ENCODE data around the gene POLR2H.

DNA sequence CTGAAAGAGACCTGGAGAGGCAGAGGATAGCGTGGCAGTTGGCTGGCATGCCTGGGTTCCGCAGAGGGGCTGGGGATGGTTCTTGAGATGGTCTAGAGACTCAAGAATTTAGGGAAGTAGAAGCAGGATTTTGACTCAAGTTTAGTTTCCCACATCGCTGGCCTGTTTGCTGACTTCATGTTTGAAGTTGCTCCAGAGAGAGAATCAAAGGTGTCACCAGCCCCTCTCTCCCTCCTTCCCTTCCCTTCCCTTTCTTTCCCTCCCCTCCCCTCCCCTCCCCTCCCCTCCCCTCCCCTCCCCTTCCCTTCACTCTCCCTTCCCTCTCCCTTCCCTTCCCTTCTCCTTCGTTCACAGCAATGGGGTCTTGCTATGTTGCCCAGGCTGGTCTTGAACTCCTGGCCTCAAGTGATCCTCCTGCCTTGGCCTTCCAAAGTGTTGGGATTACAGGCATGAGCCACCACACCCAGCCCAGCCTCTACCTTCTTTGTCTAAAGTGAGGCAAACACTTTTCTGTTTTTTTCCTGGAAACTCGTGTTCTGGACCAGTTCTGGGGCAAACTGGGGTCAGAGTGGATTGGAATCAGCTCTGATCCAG is 28.5 kb downstream of the POLR2H start:
- TF ChIP-seq CTCF (IDR thresholded peaks at IDR 0.05) = no peak
- TF ChIP-seq, protein P1, sequence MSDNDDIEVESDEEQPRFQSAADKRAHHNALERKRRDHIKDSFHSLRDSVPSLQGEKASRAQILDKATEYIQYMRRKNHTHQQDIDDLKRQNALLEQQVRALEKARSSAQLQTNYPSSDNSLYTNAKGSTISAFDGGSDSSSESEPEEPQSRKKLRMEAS (CRISPR knock-in tag; IDR thresholded peaks at IDR 0.05) = no peak
- TF ChIP-seq, protein P2, sequence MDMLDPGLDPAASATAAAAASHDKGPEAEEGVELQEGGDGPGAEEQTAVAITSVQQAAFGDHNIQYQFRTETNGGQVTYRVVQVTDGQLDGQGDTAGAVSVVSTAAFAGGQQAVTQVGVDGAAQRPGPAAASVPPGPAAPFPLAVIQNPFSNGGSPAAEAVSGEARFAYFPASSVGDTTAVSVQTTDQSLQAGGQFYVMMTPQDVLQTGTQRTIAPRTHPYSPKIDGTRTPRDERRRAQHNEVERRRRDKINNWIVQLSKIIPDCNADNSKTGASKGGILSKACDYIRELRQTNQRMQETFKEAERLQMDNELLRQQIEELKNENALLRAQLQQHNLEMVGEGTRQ (CRISPR knock-in tag; IDR thresholded peaks at IDR 0.05) = no peak
- no peak for TF ChIP-seq MLX (CRISPR knock-in tag; IDR thresholded peaks at IDR 0.05)
- TF ChIP-seq ATF2 (CRISPR knock-in tag; IDR thresholded peaks at IDR 0.05; ENCODE audit: borderline replicate concordance, low read depth) = no peak
- TF ChIP-seq CREB1 (CRISPR knock-in tag; IDR thresholded peaks at IDR 0.05) = no peak
- TF ChIP-seq, protein P3, sequence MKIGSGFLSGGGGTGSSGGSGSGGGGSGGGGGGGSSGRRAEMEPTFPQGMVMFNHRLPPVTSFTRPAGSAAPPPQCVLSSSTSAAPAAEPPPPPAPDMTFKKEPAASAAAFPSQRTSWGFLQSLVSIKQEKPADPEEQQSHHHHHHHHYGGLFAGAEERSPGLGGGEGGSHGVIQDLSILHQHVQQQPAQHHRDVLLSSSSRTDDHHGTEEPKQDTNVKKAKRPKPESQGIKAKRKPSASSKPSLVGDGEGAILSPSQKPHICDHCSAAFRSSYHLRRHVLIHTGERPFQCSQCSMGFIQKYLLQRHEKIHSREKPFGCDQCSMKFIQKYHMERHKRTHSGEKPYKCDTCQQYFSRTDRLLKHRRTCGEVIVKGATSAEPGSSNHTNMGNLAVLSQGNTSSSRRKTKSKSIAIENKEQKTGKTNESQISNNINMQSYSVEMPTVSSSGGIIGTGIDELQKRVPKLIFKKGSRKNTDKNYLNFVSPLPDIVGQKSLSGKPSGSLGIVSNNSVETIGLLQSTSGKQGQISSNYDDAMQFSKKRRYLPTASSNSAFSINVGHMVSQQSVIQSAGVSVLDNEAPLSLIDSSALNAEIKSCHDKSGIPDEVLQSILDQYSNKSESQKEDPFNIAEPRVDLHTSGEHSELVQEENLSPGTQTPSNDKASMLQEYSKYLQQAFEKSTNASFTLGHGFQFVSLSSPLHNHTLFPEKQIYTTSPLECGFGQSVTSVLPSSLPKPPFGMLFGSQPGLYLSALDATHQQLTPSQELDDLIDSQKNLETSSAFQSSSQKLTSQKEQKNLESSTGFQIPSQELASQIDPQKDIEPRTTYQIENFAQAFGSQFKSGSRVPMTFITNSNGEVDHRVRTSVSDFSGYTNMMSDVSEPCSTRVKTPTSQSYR (CRISPR knock-in tag; IDR thresholded peaks at IDR 0.05) = no peak
- TF ChIP-seq MXD4 (CRISPR knock-in tag; IDR thresholded peaks at IDR 0.05; ENCODE audit: borderline replicate concordance) = no peak

Measured in WTC11 (cell line).